22Rv1 (cell line): Measurements from ENCODE around the gene GRPEL2.

ENCODE experiments used
- H3K27ac ChIP-seq: fragments of 450-650 bp; 2 replicates; pipeline ENCODE4 v1.5.1; 2017
- ZFX ChIP-seq: fragments of 450-650 bp; IDR thresholded peaks from 2 replicates; pipeline ENCODE4 v1.6.1; 2017; ENCODE audit warnings: antibody characterized with exemption, borderline replicate concordance
- TF ChIP-seq, protein P1 (sequence below): fragments of 450-650 bp; IDR thresholded peaks from 2 replicates; pipeline ENCODE4 v1.5.1; 2017; ENCODE audit warnings: mild to moderate bottlenecking

GRPEL2 gene

GRCh38 chr5:149310947-149311658 lies 34.2 kb upstream of the GRPEL2 start:
- no peak overlapping the region for H3K27ac ChIP-seq
- TF ChIP-seq ZFX, result no peak
- TF ChIP-seq, protein P1, sequence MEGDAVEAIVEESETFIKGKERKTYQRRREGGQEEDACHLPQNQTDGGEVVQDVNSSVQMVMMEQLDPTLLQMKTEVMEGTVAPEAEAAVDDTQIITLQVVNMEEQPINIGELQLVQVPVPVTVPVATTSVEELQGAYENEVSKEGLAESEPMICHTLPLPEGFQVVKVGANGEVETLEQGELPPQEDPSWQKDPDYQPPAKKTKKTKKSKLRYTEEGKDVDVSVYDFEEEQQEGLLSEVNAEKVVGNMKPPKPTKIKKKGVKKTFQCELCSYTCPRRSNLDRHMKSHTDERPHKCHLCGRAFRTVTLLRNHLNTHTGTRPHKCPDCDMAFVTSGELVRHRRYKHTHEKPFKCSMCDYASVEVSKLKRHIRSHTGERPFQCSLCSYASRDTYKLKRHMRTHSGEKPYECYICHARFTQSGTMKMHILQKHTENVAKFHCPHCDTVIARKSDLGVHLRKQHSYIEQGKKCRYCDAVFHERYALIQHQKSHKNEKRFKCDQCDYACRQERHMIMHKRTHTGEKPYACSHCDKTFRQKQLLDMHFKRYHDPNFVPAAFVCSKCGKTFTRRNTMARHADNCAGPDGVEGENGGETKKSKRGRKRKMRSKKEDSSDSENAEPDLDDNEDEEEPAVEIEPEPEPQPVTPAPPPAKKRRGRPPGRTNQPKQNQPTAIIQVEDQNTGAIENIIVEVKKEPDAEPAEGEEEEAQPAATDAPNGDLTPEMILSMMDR, result no peak

- TF ChIP-seq, protein P1, result no peak
- TF ChIP-seq ZFX, result no peak
- no peak overlapping the region for H3K27ac ChIP-seq
Observed at GRCh38 chr5:149313151-149313841, 32.0 kb upstream of the GRPEL2 start.

DNA sequence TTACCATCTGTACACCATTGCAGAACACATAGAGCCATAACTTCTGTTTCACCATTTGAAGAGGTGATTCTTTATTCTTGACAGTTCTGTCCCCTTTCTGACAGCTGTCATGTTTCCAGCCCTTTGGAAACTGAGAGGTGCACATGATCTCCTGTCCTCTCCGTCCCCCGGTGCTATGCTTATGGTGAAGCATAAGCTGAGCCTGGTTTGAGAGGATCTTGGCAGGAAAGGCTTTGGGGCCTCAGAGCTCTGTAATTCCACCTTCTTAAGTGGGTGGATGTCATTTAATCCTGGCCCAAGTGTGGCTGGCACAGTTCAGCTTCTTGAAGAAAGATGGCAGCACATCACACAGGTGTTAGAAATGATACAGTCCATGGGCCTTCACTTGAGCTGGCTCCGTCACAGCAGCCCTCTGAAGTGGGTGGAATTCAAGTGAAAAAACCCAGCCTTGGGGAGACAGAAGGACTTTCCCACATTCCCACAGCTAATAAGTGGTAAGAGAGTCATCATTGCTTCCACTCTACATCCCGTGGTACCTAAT lies 30.7 kb upstream of the GRPEL2 start:
- TF ChIP-seq ZFX, result no peak
- TF ChIP-seq, protein P1, result peak; percentile 14; the same call in 1 of the 2 replicates
- H3K27ac ChIP-seq, result no peak overlapping the region

DNA sequence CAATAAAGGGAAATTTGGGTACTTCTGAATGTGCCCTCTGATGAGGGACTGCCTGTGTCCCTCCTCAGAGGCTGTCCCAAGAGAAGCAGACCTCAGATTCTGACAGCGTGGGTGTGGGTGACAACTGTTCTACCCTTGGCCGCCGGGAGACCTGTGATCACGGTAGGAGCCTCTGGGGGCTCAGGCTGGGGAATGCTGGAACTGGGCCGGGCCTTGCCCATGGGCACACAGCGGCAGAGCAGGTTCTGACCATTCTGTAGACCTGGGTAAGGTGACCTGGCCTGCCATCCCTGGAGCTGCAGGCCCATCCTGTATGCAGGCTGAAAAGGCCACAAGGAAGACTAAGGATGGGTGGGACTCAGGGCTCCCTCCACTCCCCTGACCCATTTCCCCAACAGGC lies 29.5 kb upstream of the GRPEL2 start:
- no peak for TF ChIP-seq ZFX
- TF ChIP-seq, protein P1, result no peak
- no peak overlapping the region for H3K27ac ChIP-seq

GRCh38 chr5:149317281-149318048 lies 27.8 kb upstream of the GRPEL2 start:
- TF ChIP-seq ZFX, result no peak
- TF ChIP-seq, protein P1, result peak; percentile 81
- no peak overlapping the region for H3K27ac ChIP-seq

GRCh38 chr5:149319174-149319573 lies 26.1 kb upstream of the GRPEL2 start:
- H3K27ac ChIP-seq, result no peak overlapping the region
- TF ChIP-seq, protein P1, result no peak
- TF ChIP-seq ZFX, result no peak
